ENCODE data around the gene GNG11. TPM values are rescaled to one million over a fixed set of nuclear protein-coding genes. Genes with fewer than 3 reads are reported as not detected.
A peak's percentile ranks its signal among the peaks of the same experiment; 100 is the strongest.

The GNG11 gene
- total RNA-seq, 4 donors from 2014 or later, result 10.7 to 43.4 (median 26.3) TPM

DNA sequence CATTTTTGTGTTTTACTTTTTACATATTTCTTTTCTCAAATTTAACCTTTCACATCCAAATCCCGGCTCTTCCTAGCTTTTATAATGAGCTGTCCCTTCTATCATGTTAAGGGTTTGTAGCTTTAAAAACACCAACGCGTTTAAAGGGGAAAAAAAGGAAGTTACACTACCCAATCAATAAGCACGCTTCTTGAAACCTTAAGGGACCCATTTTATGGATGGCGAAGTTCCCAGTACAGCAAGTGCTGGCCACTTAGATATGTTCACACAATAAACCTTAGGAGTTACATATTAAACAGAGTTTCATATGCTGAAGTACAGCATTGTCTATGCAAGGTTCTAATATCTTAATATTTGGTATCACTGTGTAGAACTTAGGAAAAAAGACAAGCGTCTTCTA lies 1.8 kb downstream of the GNG11 start:
- intact Hi-C loops (cut with DNase I), result no loop called here
- WGBS, 2 donors, result 64 to 66% methylated on average over 6 of the region's 6 CpGs
- DNase-seq, result no peak
- Histone ChIP-seq H3K27me3 (no peaks in the 10 kb centered on the region), H3K4me1 (no peaks in the 10 kb centered on the region), H3K4me3 (replicated peaks in 1 of 3) (peak overlapping the region in 2 of 3 donors; percentile 7 to 44), H3K36me3 (no peaks in the 10 kb centered on the region), H3K9me3 (no peaks in the 10 kb centered on the region), H3K27ac (peak overlapping the region; percentile 83 to 92 (median 84))
- TF ChIP-seq CTCF (IDR thresholded peaks at IDR 0.05), result no peak

DNA sequence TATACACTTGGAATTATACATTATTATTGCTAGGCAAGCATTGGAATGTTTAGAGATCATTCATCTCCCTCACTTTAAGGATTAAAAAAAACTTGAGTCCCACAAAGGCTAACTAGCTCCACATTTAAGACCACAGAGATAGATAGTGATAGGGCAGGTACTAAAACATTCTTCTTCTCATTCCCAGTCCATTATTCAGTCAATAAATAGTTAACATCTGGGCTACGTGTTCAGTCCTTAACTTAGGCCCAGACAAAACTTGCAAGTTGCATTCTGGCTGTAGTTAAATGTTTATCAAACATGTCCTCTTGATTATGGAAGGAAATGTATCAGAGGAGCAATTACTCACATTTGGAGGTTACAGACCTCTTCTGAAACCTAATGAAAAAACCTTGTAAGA lies 2.4 kb downstream of the GNG11 start:
- Histone ChIP-seq H3K27me3 (no peaks in the 10 kb centered on the region), H3K4me3 (replicated peaks in 1 of 3) (no peak overlapping the region), H3K27ac (peak overlapping the region in 2 of 3 donors; percentile 83 to 92), H3K36me3 (no peaks in the 10 kb centered on the region), H3K9me3 (no peaks in the 10 kb centered on the region), H3K4me1 (no peaks in the 10 kb centered on the region)
- intact Hi-C loops (cut with DNase I), result no loop called here
- no peak for DNase-seq
- TF ChIP-seq POLR2A (IDR thresholded peaks at IDR 0.05) (no peak), CTCF (IDR thresholded peaks at IDR 0.05) (no peak)
- WGBS, 2 donors, result 55 to 79% methylated on average over 1 of the region's 1 CpG

DNA sequence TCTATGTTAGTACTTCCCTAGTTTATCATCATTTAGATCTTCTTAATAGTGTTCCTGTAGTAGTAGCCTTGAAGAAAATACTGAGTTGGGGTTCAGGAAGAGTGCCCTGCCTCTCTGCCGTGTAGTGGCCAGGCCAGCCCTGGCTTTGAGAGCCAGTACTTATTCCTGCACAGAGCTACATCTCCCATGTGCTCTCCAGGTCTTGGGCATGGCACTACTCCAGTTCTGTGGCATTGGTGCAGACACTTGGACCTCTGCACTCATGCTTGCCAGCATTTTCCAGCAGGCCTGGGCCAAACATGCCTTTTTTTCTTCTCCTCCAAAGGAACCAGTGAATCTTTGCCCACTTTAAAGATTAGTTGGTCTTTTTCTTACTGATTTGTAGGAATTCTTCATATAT lies 5.3 kb downstream of the GNG11 start:
- intact Hi-C loops (cut with DNase I), result no loop called here
- no peaks in the 10 kb centered on the region for H3K9me3 ChIP-seq
- WGBS, 2 donors, result 47 to 50% methylated on average over 1 of the region's 1 CpG

GRCh38 chr7:93927585-93927984 lies 6.0 kb downstream of the GNG11 start:
- Histone ChIP-seq H3K27me3 (no peaks in the 10 kb centered on the region), H3K4me3 (replicated peaks in 1 of 3) (no peak overlapping the region), H3K4me1 (no peaks in the 10 kb centered on the region), H3K9me3 (no peaks in the 10 kb centered on the region), H3K36me3 (no peaks in the 10 kb centered on the region), H3K27ac (peak overlapping the region in 1 of 3 donors; percentile 66)
- intact Hi-C loops (cut with DNase I), result no loop called here
- TF ChIP-seq POLR2A (IDR thresholded peaks at IDR 0.05), result no peak
- no peak for TF ChIP-seq CTCF (IDR thresholded peaks at IDR 0.05)
- WGBS, 2 donors, result 67 to 70% methylated on average over 3 of the region's 3 CpGs
- no peak for DNase-seq

More for the DNA sequence above, 5.3 kb downstream of the GNG11 start:
- H3K4me3 ChIP-seq (replicated peaks in 1 of 3), result no peak overlapping the region
- TF ChIP-seq POLR2A (IDR thresholded peaks at IDR 0.05), result no peak
- H3K36me3 ChIP-seq, result no peaks in the 10 kb centered on the region
- DNase-seq, result no peak
- H3K27me3 ChIP-seq, result no peaks in the 10 kb centered on the region
- H3K4me1 ChIP-seq, result no peaks in the 10 kb centered on the region
- peak overlapping the region in 1 of 3 donors; percentile 66 for H3K27ac ChIP-seq

- Histone ChIP-seq H3K4me3 (replicated peaks in 1 of 3) (no peak overlapping the region), H3K27ac (no peak overlapping the region), H3K4me1 (no peaks in the 10 kb centered on the region), H3K36me3 (no peaks in the 10 kb centered on the region), H3K27me3 (no peaks in the 10 kb centered on the region), H3K9me3 (no peaks in the 10 kb centered on the region)
- 80 to 88% methylated on average over 3 of the region's 3 CpGs for WGBS, 2 donors
- TF ChIP-seq CTCF (IDR thresholded peaks at IDR 0.05), result no peak
- no peak for TF ChIP-seq POLR2A (IDR thresholded peaks at IDR 0.05)
- intact Hi-C loops (cut with DNase I), result no loop called here
- no peak for DNase-seq
Measured at GRCh38 chr7:93931655-93932054, 10.1 kb downstream of the GNG11 start.

- H3K4me3 ChIP-seq (replicated peaks in 1 of 3), result no peak overlapping the region
- H3K36me3 ChIP-seq, result no peaks in the 10 kb centered on the region
- 91 to 94% methylated on average over 3 of the region's 3 CpGs for WGBS, 2 donors
- H3K27me3 ChIP-seq, result no peaks in the 10 kb centered on the region
- H3K9me3 ChIP-seq, result no peaks in the 10 kb centered on the region
- no peaks in the 10 kb centered on the region for H3K4me1 ChIP-seq
- TF ChIP-seq POLR2A (IDR thresholded peaks at IDR 0.05) (no peak), CTCF (IDR thresholded peaks at IDR 0.05) (no peak)
- DNase-seq, result no peak
- intact Hi-C loops (cut with DNase I), result no loop called here
- H3K27ac ChIP-seq, result no peak overlapping the region
Measured at GRCh38 chr7:93933156-93933555, 11.6 kb downstream of the GNG11 start.

Data from thyroid gland (tissue), 4 donors.